HG03565 (cell line): ENCODE results near the gene RBBP9.
"Not testable (repeated sequence)": the region's sequence is repeated elsewhere in the genome, so short reads cannot be mapped to it uniquely, and the experiment has no call there.

Experiments used
- ATAC-seq: cut with Tn5 transposase; IDR thresholded peaks from one replicate; pipeline ENCODE4 v1.9.1; 2021; ENCODE audit warnings: mild to moderate bottlenecking, moderate library complexity; ENCODE audit not compliant: unreplicated experiment

RBBP9 gene

GRCh38 chr20:18496740-18497592, at the start of gene RBBP9:
TSS of gene RBBP9 (minus strand) at chr20:18497225. CDS start at chr20:18497167, 58 bp downstream.
- ATAC-seq: peak; percentile 97

- no peak for ATAC-seq
Measured at GRCh38 chr20:18545566-18545965, 48.5 kb upstream of the RBBP9 start.

GRCh38 chr20:18543932-18544331, 46.9 kb upstream of the RBBP9 start:
- ATAC-seq: no peak

GRCh38 chr20:18543216-18543615, 46.2 kb upstream of the RBBP9 start:
- no peak for ATAC-seq

GRCh38 chr20:18541741-18542140, 44.7 kb upstream of the RBBP9 start:
- ATAC-seq: no peak

GRCh38 chr20:18537651-18538050, 40.6 kb upstream of the RBBP9 start:
- ATAC-seq: no peak

GRCh38 chr20:18533978-18534644, 37.1 kb upstream of the RBBP9 start:
- no peak for ATAC-seq

GRCh38 chr20:18533491-18533890, 36.5 kb upstream of the RBBP9 start:
- no peak for ATAC-seq

GRCh38 chr20:18532626-18533025, 35.6 kb upstream of the RBBP9 start:
- no peak for ATAC-seq

- no peak for ATAC-seq
Measured at GRCh38 chr20:18529041-18529440, 32.0 kb upstream of the RBBP9 start.

GRCh38 chr20:18527836-18528235, 30.8 kb upstream of the RBBP9 start:
- ATAC-seq: no peak

- ATAC-seq: no peak
Measured at GRCh38 chr20:18527339-18527738, 30.3 kb upstream of the RBBP9 start.

- ATAC-seq: not testable (repeated sequence)
Measured at GRCh38 chr20:18526761-18527160, 29.7 kb upstream of the RBBP9 start.

- no peak for ATAC-seq
Measured at GRCh38 chr20:18524646-18525045, 27.6 kb upstream of the RBBP9 start.

GRCh38 chr20:18523066-18523465, 26.0 kb upstream of the RBBP9 start:
- ATAC-seq: no peak

GRCh38 chr20:18522066-18522465, 25.0 kb upstream of the RBBP9 start:
- not testable (repeated sequence) for ATAC-seq

- ATAC-seq: no peak
Measured at GRCh38 chr20:18515973-18516372, 18.9 kb upstream of the RBBP9 start.

GRCh38 chr20:18514127-18514526, 17.1 kb upstream of the RBBP9 start:
- no peak for ATAC-seq

- no peak for ATAC-seq
Measured at GRCh38 chr20:18513208-18513607, 16.2 kb upstream of the RBBP9 start.

GRCh38 chr20:18511571-18511970, 14.5 kb upstream of the RBBP9 start:
- no peak for ATAC-seq

GRCh38 chr20:18507218-18508191, 10.5 kb upstream of the RBBP9 start, which contains the start of gene SEC23B:
TSS of gene SEC23B (plus strand) at chr20:18507940. CDS start at chr20:18510836, 2,896 bp downstream.
- ATAC-seq: peak; percentile 94
